ENCODE data around the gene NPLOC4. TPM values are rescaled to one million over a fixed set of nuclear protein-coding genes. Genes with fewer than 3 reads are reported as not detected.

NPLOC4 gene
- total and polyA plus RNA-seq, 2 of the 13 experiments (the other 11 are each of a cell fraction or from before 2014, with no cell fraction given): 57.0 to 97.0 TPM

GRCh38 chr17:81550830-81551457, 86.0 kb downstream of the NPLOC4 start (continued):
- TF ChIP-seq, protein P1, sequence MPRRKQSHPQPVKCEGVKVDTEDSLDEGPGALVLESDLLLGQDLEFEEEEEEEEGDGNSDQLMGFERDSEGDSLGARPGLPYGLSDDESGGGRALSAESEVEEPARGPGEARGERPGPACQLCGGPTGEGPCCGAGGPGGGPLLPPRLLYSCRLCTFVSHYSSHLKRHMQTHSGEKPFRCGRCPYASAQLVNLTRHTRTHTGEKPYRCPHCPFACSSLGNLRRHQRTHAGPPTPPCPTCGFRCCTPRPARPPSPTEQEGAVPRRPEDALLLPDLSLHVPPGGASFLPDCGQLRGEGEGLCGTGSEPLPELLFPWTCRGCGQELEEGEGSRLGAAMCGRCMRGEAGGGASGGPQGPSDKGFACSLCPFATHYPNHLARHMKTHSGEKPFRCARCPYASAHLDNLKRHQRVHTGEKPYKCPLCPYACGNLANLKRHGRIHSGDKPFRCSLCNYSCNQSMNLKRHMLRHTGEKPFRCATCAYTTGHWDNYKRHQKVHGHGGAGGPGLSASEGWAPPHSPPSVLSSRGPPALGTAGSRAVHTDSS (CRISPR knock-in tag; conservative IDR thresholded peaks at IDR 0.05): no peak
- TF ChIP-seq AHDC1 (CRISPR knock-in tag; IDR thresholded peaks at IDR 0.05; ENCODE audit: borderline replicate concordance) (no peak), ZNF678 (CRISPR knock-in tag; IDR thresholded peaks at IDR 0.05) (0 out of 2 replicates have a peak, but pooled peaks have one; percentile 64), KMT2A (CRISPR knock-in tag; IDR thresholded peaks at IDR 0.05) (no peak)

DNA sequence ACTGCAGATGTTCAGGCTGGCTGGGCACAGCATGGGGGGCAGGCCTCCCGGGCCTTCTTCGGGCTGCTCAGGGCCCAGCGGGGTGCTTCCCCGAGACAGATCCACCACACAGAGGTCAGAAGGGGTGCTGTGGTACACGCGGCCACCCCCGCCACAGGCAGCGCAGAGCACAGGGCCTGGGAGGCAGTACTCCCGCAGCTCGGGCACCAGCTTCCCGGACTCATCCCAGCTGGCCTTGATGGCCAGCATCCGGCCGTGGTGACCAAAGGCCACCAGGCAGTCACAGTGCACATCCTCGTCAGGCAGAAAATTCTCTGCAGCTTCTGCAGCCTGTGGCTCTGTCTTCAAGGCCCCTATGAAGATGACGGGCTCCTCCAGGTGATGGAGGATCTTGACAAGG, 86.6 kb downstream of the NPLOC4 start:
- Histone ChIP-seq H3K4me3 (replicated peaks in 1 of 3; ENCODE audit: insufficient read depth in 1 of 3, low read depth in 2 of 3, low read length in 3 of 3) (no peak overlapping the region), H3K27ac (ENCODE audit: extremely low read length, insufficient read depth, low read length) (no peak overlapping the region), H3K9me3 (ENCODE audit: low read length) (no peaks in the 10 kb centered on the region), H3K27me3 (ENCODE audit: control insufficient read depth in 1 of 2, insufficient read depth in 2 of 2, low read length in 2 of 2) (no peaks in the 10 kb centered on the region; a peak in 1 of 5 replicates), H3K79me2 (ENCODE audit: insufficient read depth, low read length) (peaks cover 10% of the 10 kb centered on the region), H3K9ac (ENCODE audit: insufficient read depth, low read depth, low read length) (peak overlapping the region; percentile 5; the same call in 1 of the 2 replicates), H3K4me2 (ENCODE audit: low read depth, low read length) (no peak overlapping the region), H2AFZ (ENCODE audit: low read length) (no peak overlapping the region), H3K4me1 (ENCODE audit: insufficient read depth, low read length) (peaks cover 31% of the 10 kb centered on the region), H4K20me1 (ENCODE audit: insufficient read depth, low read length) (peaks cover 4% of the 10 kb centered on the region; the same call in 1 of the 2 replicates), H3K36me3 (replicated peaks in 1 of 2; ENCODE audit: control insufficient read depth in 1 of 2, insufficient read depth in 2 of 2, low read length in 2 of 2) (peaks cover 24 to 42% of the 10 kb centered on the region in 2 experiments)
- no peak for DNase-seq (ENCODE audit: low spot score)
- intact Hi-C loops (cut with micrococcal nuclease; ENCODE audit: unreplicated experiment): no loop called here
- in situ Hi-C loops (cut with HindIII; ENCODE audit: extremely low pct_ligation_motif_present, low pct_unique_long_range_greater_than_20kb): no loop called here
- ATAC-seq: no peak
- BruUV-seq (replicated peaks): no TSS peak
- FAIRE-seq: no peak
- ChIA-PET CTCF (ENCODE audit: low intra/inter-chr PET ratio, low total read pairs) (no interaction called here), POLR2A (interaction anchor here (1.5 kb wide), 1 partner anchor 27 kb away, joined by 4 read pairs; no protein-coding TSS in a partner anchor)
- 90% methylated on average over 3 of the region's 15 CpGs for WGBS (ENCODE audit: low lambda C conversion rate)
- TF ChIP-seq SP1 (IDR thresholded peaks at IDR 0.05) (no peak), SP1 (CRISPR knock-in tag; IDR thresholded peaks at IDR 0.05) (no peak), CREB1 (IDR thresholded peaks at IDR 0.05) (no peak), CREB1 (CRISPR knock-in tag; IDR thresholded peaks at IDR 0.05) (no peak), PLRG1 (conservative IDR thresholded peaks at IDR 0.05) (no peak), ZNF7 (CRISPR knock-in tag; IDR thresholded peaks at IDR 0.05) (no peak), ZNF12 (CRISPR knock-in tag; IDR thresholded peaks at IDR 0.05) (no peak), SMAD3 (CRISPR knock-in tag; IDR thresholded peaks at IDR 0.05) (no peak), DPF2 (CRISPR knock-in tag; IDR thresholded peaks at IDR 0.05; ENCODE audit: borderline replicate concordance, low read depth) (no peak), KAT2B (IDR thresholded peaks at IDR 0.05; ENCODE audit: borderline replicate concordance, low read depth, low read length) (no peak)

All from HepG2 (cell line).